Lung microvascular endothelial cell (primary cell): ENCODE results near the gene ADGRB2. TPM values are rescaled to one million over a fixed set of nuclear protein-coding genes. Genes with fewer than 3 reads are reported as not detected.

Source experiments
- DNase-seq, 2 donors: peaks; one replicate each; pipeline versions ENCODE4 v3.0.0 to v3.0.0-alpha.2; 2010; ENCODE audit warnings: low read depth in 2 of 2
- total RNA-seq: library from RNA; depleted of rRNA; stranded (reverse); fragments of >200 nt; gene quantifications from 2 replicates; pipeline ENCODE4 v1.2.1, GENCODE V29; 2014

The ADGRB2 gene
- total RNA-seq, 1 donor from 2014 or later = 0.20 TPM

GRCh38 chr1:31685795-31686194, 78.3 kb downstream of the ADGRB2 start:
- DNase-seq = no peak

- no peak for DNase-seq
Measured at GRCh38 chr1:31683997-31684396, 80.1 kb downstream of the ADGRB2 start.

- DNase-seq = no peak
Measured at GRCh38 chr1:31681415-31681814, 82.7 kb downstream of the ADGRB2 start.

- no peak for DNase-seq
Measured at GRCh38 chr1:31679676-31680230, 84.4 kb downstream of the ADGRB2 start.

GRCh38 chr1:31679091-31679490, 85.0 kb downstream of the ADGRB2 start:
- DNase-seq = no peak

GRCh38 chr1:31678681-31679080, 85.5 kb downstream of the ADGRB2 start:
- no peak for DNase-seq

- DNase-seq = no peak
Measured at GRCh38 chr1:31677949-31678348, 86.2 kb downstream of the ADGRB2 start.

- DNase-seq = no peak
Measured at GRCh38 chr1:31677401-31677800, 86.7 kb downstream of the ADGRB2 start.

Other genes with a start within 250 kb of the ADGRB2 start
- 229 and 317 TPM in 2 replicates for gene TINAGL1, start 187.8 kb downstream of the ADGRB2 start, total RNA-seq
- gene HCRTR1, start 146.7 kb downstream of the ADGRB2 start, total RNA-seq = 1.5 and 5.4 TPM in 2 replicates
- 97.9 and 132 TPM in 2 replicates for gene PEF1, start 119.5 kb downstream of the ADGRB2 start, total RNA-seq
- gene COL16A1, start 60.3 kb downstream of the ADGRB2 start, total RNA-seq = 0.44 and 0.79 TPM in 2 replicates
- gene SPOCD1, start 51.7 kb upstream of the ADGRB2 start, total RNA-seq = 0.99 and 4.6 TPM in 2 replicates
- gene PTP4A2, start 174.0 kb upstream of the ADGRB2 start, total RNA-seq = 152 and 256 TPM in 2 replicates
- 41.5 and 51.6 TPM in 2 replicates for gene KHDRBS1, start 249.5 kb upstream of the ADGRB2 start, total RNA-seq